ENCODE measurements around the gene NAPB. TPM values are rescaled to one million over a fixed set of nuclear protein-coding genes. Genes with fewer than 3 reads are reported as not detected.

NAPB gene
- total RNA-seq, 4 donors from 2014 or later, result 4.0 to 20.5 (median 12.0) TPM

GRCh38 chr20:23414526-23415188 lies 6.6 kb downstream of the NAPB start:
- no peaks in the 10 kb centered on the region for H3K9me3 ChIP-seq
- no peak for DNase-seq
- intact Hi-C loops (cut with DNase I; ENCODE audit: low total_unique reads), result loop anchor here (10.0 kb wide), 1 partner anchor 50 kb away; the partner anchor contains the start of gene GZF1
- H3K27me3 ChIP-seq, result no peaks in the 10 kb centered on the region
- in situ Hi-C loops (cut with MboI; ENCODE audit: low pct_ligation_motif_present in 1 of 4, low pct_unique_long_range_greater_than_20kb in 1 of 4, low sequenced_read_pairs in 3 of 4), result no loop called here
- no peak overlapping the region for H3K27ac ChIP-seq
- TF ChIP-seq POLR2A (IDR thresholded peaks at IDR 0.05), result no peak
- TF ChIP-seq CTCF (IDR thresholded peaks at IDR 0.05), result no peak
- no peak for TF ChIP-seq POLR2AphosphoS5 (IDR thresholded peaks at IDR 0.05)
- no peak for TF ChIP-seq EP300 (IDR thresholded peaks at IDR 0.05; ENCODE audit: low read depth)
- peaks cover 2 to 51% (median 5%) of the 10 kb centered on the region in 4 donors for H3K4me1 ChIP-seq
- H3K4me3 ChIP-seq, result no peak overlapping the region
- 69 to 70% methylated on average over 1 of the region's 1 CpG for WGBS, 2 donors (ENCODE audit: low coverage in 1 of 2)
- H3K36me3 ChIP-seq, result no peaks in the 10 kb centered on the region

- Histone ChIP-seq H3K9me3 (no peaks in the 10 kb centered on the region), H3K4me1 (peaks cover 0 to 44% (median 3%) of the 10 kb centered on the region in 4 donors), H3K36me3 (no peaks in the 10 kb centered on the region), H3K4me3 (no peak overlapping the region), H3K27me3 (no peaks in the 10 kb centered on the region), H3K27ac (no peak overlapping the region)
- no peak for TF ChIP-seq POLR2A (IDR thresholded peaks at IDR 0.05)
- TF ChIP-seq CTCF (IDR thresholded peaks at IDR 0.05), result no peak
- TF ChIP-seq EP300 (IDR thresholded peaks at IDR 0.05; ENCODE audit: low read depth), result no peak
- TF ChIP-seq POLR2AphosphoS5 (IDR thresholded peaks at IDR 0.05), result no peak
- WGBS, 2 donors (ENCODE audit: low coverage in 1 of 2), result 96 to 100% methylated on average over 3 of the region's 3 CpGs
- in situ Hi-C loops (cut with MboI; ENCODE audit: low pct_ligation_motif_present in 1 of 4, low pct_unique_long_range_greater_than_20kb in 1 of 4, low sequenced_read_pairs in 3 of 4) (no loop called here), intact Hi-C loops (cut with DNase I; ENCODE audit: low total_unique reads) (loop anchor here (10.0 kb wide), 1 partner anchor 49 kb away; the partner anchor contains the start of gene GZF1)
- no peak for DNase-seq
Observed at GRCh38 chr20:23413862-23414422, 7.3 kb downstream of the NAPB start.

- Histone ChIP-seq H3K4me1 (peaks cover 0 to 29% (median 3%) of the 10 kb centered on the region in 4 donors), H3K36me3 (no peaks in the 10 kb centered on the region), H3K4me3 (no peak overlapping the region), H3K27ac (no peak overlapping the region), H3K27me3 (no peaks in the 10 kb centered on the region), H3K9me3 (no peaks in the 10 kb centered on the region)
- 63 to 67% methylated on average over 1 of the region's 1 CpG for WGBS, 2 donors (ENCODE audit: low coverage in 1 of 2)
- no peak for TF ChIP-seq POLR2A (IDR thresholded peaks at IDR 0.05)
- TF ChIP-seq CTCF (IDR thresholded peaks at IDR 0.05), result no peak
- no peak for TF ChIP-seq EP300 (IDR thresholded peaks at IDR 0.05; ENCODE audit: low read depth)
- no peak for TF ChIP-seq POLR2AphosphoS5 (IDR thresholded peaks at IDR 0.05)
- intact Hi-C loops (cut with DNase I; ENCODE audit: low total_unique reads) (loop anchor here (10.0 kb wide), 1 partner anchor 47 kb away; the partner anchor contains the start of gene GZF1), in situ Hi-C loops (cut with MboI; ENCODE audit: low pct_ligation_motif_present in 1 of 4, low pct_unique_long_range_greater_than_20kb in 1 of 4, low sequenced_read_pairs in 3 of 4) (no loop called here)
- DNase-seq, result no peak
Observed at GRCh38 chr20:23412026-23412425, 9.3 kb downstream of the NAPB start.

GRCh38 chr20:23410916-23411695 lies 10.2 kb downstream of the NAPB start:
- Histone ChIP-seq H3K36me3 (no peaks in the 10 kb centered on the region), H3K9me3 (no peaks in the 10 kb centered on the region), H3K27ac (no peak overlapping the region), H3K4me1 (peaks cover 0 to 20% (median 3%) of the 10 kb centered on the region in 4 donors), H3K4me3 (no peak overlapping the region), H3K27me3 (no peaks in the 10 kb centered on the region)
- in situ Hi-C loops (cut with MboI; ENCODE audit: low pct_ligation_motif_present in 1 of 4, low pct_unique_long_range_greater_than_20kb in 1 of 4, low sequenced_read_pairs in 3 of 4) (no loop called here), intact Hi-C loops (cut with DNase I; ENCODE audit: low total_unique reads) (loop anchor here (10.0 kb wide), 1 partner anchor 46 kb away; the partner anchor contains the start of gene GZF1)
- WGBS, 2 donors (ENCODE audit: low coverage in 1 of 2), result 81 to 97% methylated on average over 3 of the region's 3 CpGs
- TF ChIP-seq POLR2A (IDR thresholded peaks at IDR 0.05) (no peak), EP300 (IDR thresholded peaks at IDR 0.05; ENCODE audit: low read depth) (no peak), POLR2AphosphoS5 (IDR thresholded peaks at IDR 0.05) (no peak), CTCF (IDR thresholded peaks at IDR 0.05) (no peak)
- DNase-seq, result no peak

Measured in transverse colon (tissue), 4 donors.